HCT116 (cell line): Measurements from ENCODE around the gene ORAI2. TPM values are rescaled to one million over a fixed set of nuclear protein-coding genes. Genes with fewer than 3 reads are reported as not detected.

Source experiments
- ATAC-seq: fragments of 200-7000 bp; cut with Tn5 transposase; 2 replicates; pipeline ENCODE4 v1.9.1; 2020; ENCODE audit warnings: mild to moderate bottlenecking, moderate library complexity
- BruUV-seq: library from RNA; stranded (reverse); fragments of 400-500 nt; replicated peaks from 2 replicates; lab custom pipeline; 2021; lab: Mats Ljungman, UMichigan
- CTCF ChIA-PET: fragments of 300-600 bp; sonication (Branson Sonifier 250); formaldehyde crosslinking; loops from one replicate; lab custom pipeline; 2021; ENCODE audit warnings: antibody characterized with exemption; lab: Charles Lee
- POLR2A ChIA-PET: fragments of 300-600, 350-600 bp; sonication (Branson Sonifier 250); formaldehyde crosslinking; loops from one replicate; lab custom pipeline; 2021; ENCODE audit warnings: antibody characterized with exemption; lab: Charles Lee
- RAD21 ChIA-PET, 2 experiments: fragments of 300-600 bp; sonication (Branson Sonifier 250); formaldehyde crosslinking; loops; one replicate each; lab custom pipeline; 2023; ENCODE audit warnings: low total read pairs in 2 of 2; ENCODE audit not compliant: uncharacterized antibody in 2 of 2, unreplicated experiment in 2 of 2, low non-redundant PET in 1 of 2; lab: Charles Lee
- DNase-seq: peaks from one replicate; pipeline ENCODE4 v3.0.0-alpha.2; 2010; ENCODE audit warnings: low read depth, low spot score
- H2AFZ ChIP-seq: fragments of 200-600 bp; shearing (Covaris generic), sonication (generic); 2 replicates; pipeline ENCODE4 v1.6.1; 2017; ENCODE audit warnings: low read depth, mixed run types, mixed read lengths, antibody characterized with exemption, low read length; ENCODE audit not compliant: poor library complexity, severe bottlenecking
- H3K27ac ChIP-seq: 2 replicates; pipeline ENCODE4 v1.5.1; 2012; ENCODE audit warnings: low read depth, low read length
- H3K27me3 ChIP-seq: fragments of 200-600 bp; sonication (generic); 2 replicates; pipeline ENCODE4 v1.6.1; 2016; ENCODE audit warnings: mixed run types, low read length, mixed read lengths; ENCODE audit not compliant: insufficient read depth
- H3K36me3 ChIP-seq, 2 experiments: fragments of 200-500 bp in 1 of 2; fragments of 200-600 bp in 1 of 2; sonication (Bioruptor generic) in 1 of 2; sonication (generic) in 1 of 2; 2 replicates each; pipeline versions ENCODE4 v1.5.1 to v1.6.1; 2014 to 2016; ENCODE audit warnings: low read length in 2 of 2, inconsistent platforms in 1 of 2, mixed read lengths in 1 of 2, mixed run types in 1 of 2; ENCODE audit not compliant: insufficient read depth in 2 of 2, control insufficient read depth in 1 of 2
- H3K4me1 ChIP-seq, 2 experiments: fragments of 200-600 bp in 1 of 2; sonication (generic) in 1 of 2; 2 replicates each; pipeline versions ENCODE4 v1.5.1 to v1.6.1; 2012 to 2017; ENCODE audit warnings: low read length in 2 of 2, inconsistent platforms in 1 of 2, mild to moderate bottlenecking in 1 of 2, mixed read lengths in 1 of 2, mixed run types in 1 of 2, moderate library complexity in 1 of 2; ENCODE audit not compliant: insufficient read depth in 2 of 2, control insufficient read depth in 1 of 2
- H3K4me2 ChIP-seq: fragments of 200-600 bp; sonication (generic); 2 replicates; pipeline ENCODE4 v1.6.1; 2017; ENCODE audit warnings: mixed run types, low read length, mixed read lengths
- H3K4me3 ChIP-seq, 2 experiments: fragments of 200-600 bp in 1 of 2; sonication (generic) in 1 of 2; replicated peaks in 1 of 2; 2 replicates each; pipeline ENCODE4 v1.5.1; 2011 to 2016; ENCODE audit warnings: low read length in 2 of 2, control low read depth in 1 of 2, low read depth in 1 of 2, mild to moderate bottlenecking in 1 of 2, mixed read lengths in 1 of 2, mixed run types in 1 of 2
- H3K79me2 ChIP-seq: fragments of 200-600 bp; sonication (generic); 2 replicates; pipeline ENCODE4 v1.6.1; 2017; ENCODE audit warnings: mild to moderate bottlenecking, mixed run types, low read length, moderate library complexity, mixed read lengths; ENCODE audit not compliant: insufficient read depth
- H3K9ac ChIP-seq: fragments of 200-600 bp; sonication (generic); 2 replicates; pipeline ENCODE4 v1.6.1; 2016; ENCODE audit warnings: low read length, mixed read lengths
- H3K9me2 ChIP-seq: fragments of 200-600 bp; sonication (generic), shearing (Covaris generic); 2 replicates; pipeline ENCODE4 v1.6.1; 2017; ENCODE audit warnings: mixed run types, mild to moderate bottlenecking, moderate library complexity; ENCODE audit not compliant: insufficient read depth
- H3K9me3 ChIP-seq, 2 experiments: fragments of 200-500 bp in 1 of 2; fragments of 200-600 bp in 1 of 2; sonication (Bioruptor generic) in 1 of 2; sonication (generic) in 1 of 2; 2 replicates each; pipeline ENCODE4 v1.6.1; 2014 to 2017; ENCODE audit warnings: low read length in 2 of 2, mixed read lengths in 2 of 2, inconsistent platforms in 1 of 2, low read depth in 1 of 2, mild to moderate bottlenecking in 1 of 2, mixed run types in 1 of 2, moderate library complexity in 1 of 2; ENCODE audit not compliant: control insufficient read depth in 1 of 2, insufficient read depth in 1 of 2
- H4K20me1 ChIP-seq: fragments of 200-600 bp; sonication (generic), shearing (Covaris generic); 2 replicates; pipeline ENCODE4 v1.6.1; 2017; ENCODE audit warnings: mixed run types, mild to moderate bottlenecking, moderate library complexity; ENCODE audit not compliant: insufficient read depth
- CEBPB ChIP-seq: IDR thresholded peaks from 2 replicates; pipeline ENCODE4 v1.6.1; 2012; ENCODE audit warnings: low read depth
- CTCF ChIP-seq, 3 experiments: fragments of 200-600 bp in 1 of 3; sonication (generic) in 1 of 3; IDR thresholded peaks in 2 of 3; conservative IDR thresholded peaks in 1 of 3; 2 replicates each; pipeline ENCODE4 v1.5.1; 2012 to 2017; ENCODE audit warnings: low read depth in 2 of 3, low read length in 2 of 3, antibody characterized with exemption in 1 of 3, borderline replicate concordance in 1 of 3, control low read depth in 1 of 3, mild to moderate bottlenecking in 1 of 3, mixed read lengths in 1 of 3, mixed run types in 1 of 3, moderate library complexity in 1 of 3; ENCODE audit not compliant: insufficient read depth in 1 of 3
- EZH2phosphoT487 ChIP-seq: fragments of 200-600 bp; IDR thresholded peaks from 2 replicates; pipeline ENCODE4 v1.6.1; 2018; ENCODE audit warnings: antibody characterized with exemption, borderline replicate concordance
- POLR2A ChIP-seq: IDR thresholded peaks from 2 replicates; pipeline ENCODE4 v1.7.0; 2011; ENCODE audit warnings: borderline replicate concordance; ENCODE audit not compliant: insufficient read depth, insufficient read length; ENCODE audit errors: extremely low read depth
- POLR2AphosphoS5 ChIP-seq: IDR thresholded peaks from 2 replicates; pipeline ENCODE4 v1.6.1; 2011; ENCODE audit warnings: mild to moderate bottlenecking, low read depth, low read length, moderate library complexity
- SP1 ChIP-seq: IDR thresholded peaks from 2 replicates; pipeline ENCODE4 v1.6.1; 2012; ENCODE audit warnings: low read depth
- YY1 ChIP-seq: IDR thresholded peaks from 2 replicates; pipeline ENCODE4 v1.6.1; 2011; ENCODE audit warnings: low read length, low read depth, moderate library complexity, mild to moderate bottlenecking; ENCODE audit not compliant: insufficient replicate concordance; ENCODE audit errors: extremely low read depth
- intact Hi-C: fragments of 100-400 bp; cut with micrococcal nuclease; formaldehyde crosslinking; loops from 2 replicates; pipeline ENCODE4 v1.10.0; 2022
- total RNA-seq: library from RNA; stranded (reverse); gene quantifications from one replicate; pipeline ENCODE4 v1.2.1, GENCODE V29; 2021; ENCODE audit not compliant: unreplicated experiment
- TF ChIP-seq, protein P1 (sequence below): IDR thresholded peaks from 2 replicates; pipeline ENCODE4 v1.6.1; 2011; ENCODE audit warnings: mild to moderate bottlenecking, low read length, moderate library complexity; ENCODE audit not compliant: insufficient replicate concordance; ENCODE audit errors: extremely low read depth

Gene ORAI2
- total RNA-seq, 1 experiment from 2014 or later, result 13.2 TPM

- no peaks in the 10 kb centered on the region for H3K9me2 ChIP-seq
- DNase-seq, result no peak
- H3K27me3 ChIP-seq, result no peaks in the 10 kb centered on the region
- TF ChIP-seq YY1, result no peak
- TF ChIP-seq, protein P1, sequence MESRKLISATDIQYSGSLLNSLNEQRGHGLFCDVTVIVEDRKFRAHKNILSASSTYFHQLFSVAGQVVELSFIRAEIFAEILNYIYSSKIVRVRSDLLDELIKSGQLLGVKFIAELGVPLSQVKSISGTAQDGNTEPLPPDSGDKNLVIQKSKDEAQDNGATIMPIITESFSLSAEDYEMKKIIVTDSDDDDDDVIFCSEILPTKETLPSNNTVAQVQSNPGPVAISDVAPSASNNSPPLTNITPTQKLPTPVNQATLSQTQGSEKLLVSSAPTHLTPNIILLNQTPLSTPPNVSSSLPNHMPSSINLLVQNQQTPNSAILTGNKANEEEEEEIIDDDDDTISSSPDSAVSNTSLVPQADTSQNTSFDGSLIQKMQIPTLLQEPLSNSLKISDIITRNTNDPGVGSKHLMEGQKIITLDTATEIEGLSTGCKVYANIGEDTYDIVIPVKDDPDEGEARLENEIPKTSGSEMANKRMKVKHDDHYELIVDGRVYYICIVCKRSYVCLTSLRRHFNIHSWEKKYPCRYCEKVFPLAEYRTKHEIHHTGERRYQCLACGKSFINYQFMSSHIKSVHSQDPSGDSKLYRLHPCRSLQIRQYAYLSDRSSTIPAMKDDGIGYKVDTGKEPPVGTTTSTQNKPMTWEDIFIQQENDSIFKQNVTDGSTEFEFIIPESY, result no peak
- no peak for TF ChIP-seq EZH2phosphoT487
- TF ChIP-seq POLR2AphosphoS5, result no peak
- no peak for TF ChIP-seq CEBPB
- TF ChIP-seq CTCF (IDR thresholded peaks at IDR 0.05 in 2 of 3, conservative IDR thresholded peaks at IDR 0.05 in 1 of 3; ENCODE audit: borderline replicate concordance in 1 of 3, insufficient read depth in 1 of 3, low read depth in 2 of 3, low read length in 2 of 3), result no peak
- no peak for TF ChIP-seq SP1
- no peak for TF ChIP-seq POLR2A
- TF ChIP-seq, all 23 proteins: peak for 0
- Histone ChIP-seq H3K4me1 (peaks cover 21 to 23% of the 10 kb centered on the region in 2 experiments), H3K36me3 (peaks cover 0 to 4% of the 10 kb centered on the region in 2 experiments; a peak in 3 of 4 replicates), H4K20me1 (no peaks in the 10 kb centered on the region), H3K4me3 (no peak overlapping the region), H2AFZ (no peak overlapping the region), H3K79me2 (no peaks in the 10 kb centered on the region), H3K9ac (no peak overlapping the region), H3K9me3 (no peaks in the 10 kb centered on the region), H3K27ac (peak overlapping the region; percentile 68), H3K4me2 (no peak overlapping the region)
- no TSS peak for BruUV-seq
- ChIA-PET POLR2A (no interaction called here), CTCF (interaction anchor here (1.3 kb wide), 1 partner anchor 43 kb away, joined by 5 read pairs; no protein-coding TSS in a partner anchor), RAD21 (interaction anchor here in 1 of 2 experiments (1.8 kb wide), 1 partner anchor 15 kb away, joined by 5 read pairs; no protein-coding TSS in a partner anchor)
- intact Hi-C loops, result no loop called here
- ATAC-seq, result peak; percentile 8; the same call in 1 of the 2 replicates
Observed at GRCh38 chr7:102455596-102455995, 22.2 kb downstream of the ORAI2 start.
